Measurements from ENCODE around the gene RAD51AP1. TPM values are rescaled to one million over a fixed set of nuclear protein-coding genes. Genes with fewer than 3 reads are reported as not detected.

Gene RAD51AP1
- polyA plus RNA-seq, 1 of the 3 experiments (the other 2 are of a cell fraction) = 6.0 TPM

- Histone ChIP-seq H3K9me2 (no peaks in the 10 kb centered on the region), H4K20me1 (ENCODE audit: insufficient read depth) (no peaks in the 10 kb centered on the region), H3K79me2 (ENCODE audit: insufficient read depth) (no peaks in the 10 kb centered on the region), H3K4me3 (ENCODE audit: low read depth in 2 of 2, low read length in 1 of 2) (no peak overlapping the region), H3F3A (replicated peaks; ENCODE audit: insufficient read depth) (no peaks in the 10 kb centered on the region), H3K36me3 (replicated peaks in 1 of 2; ENCODE audit: control insufficient read depth in 1 of 2, insufficient read depth in 2 of 2, low read length in 1 of 2) (no peaks in the 10 kb centered on the region), H3K4me2 (no peak overlapping the region), H2AFZ (ENCODE audit: low read depth) (no peak overlapping the region), H3K4me1 (ENCODE audit: control insufficient read depth in 1 of 2, insufficient read depth in 2 of 2, low read depth in 1 of 2, low read length in 1 of 2) (no peaks in the 10 kb centered on the region), H3K27me3 (ENCODE audit: insufficient read depth) (peaks cover 29% of the 10 kb centered on the region; the same call in 1 of the 2 replicates), H3K9ac (no peak overlapping the region), H3K27ac (ENCODE audit: low read depth in 2 of 2, low read length in 1 of 2) (no peak overlapping the region), H3K9me3 (no peaks in the 10 kb centered on the region)
- ChIA-PET CTCF (interaction anchor here (0.6 to 2.9 kb wide), 11 partner anchors 10 to 273 kb away, joined by 3 to 21 read pairs (median 5); no protein-coding TSS in a partner anchor), POLR2A (no interaction called here)
- WGBS (ENCODE audit: low lambda C conversion rate) = 9% methylated on average over 8 of the region's 8 CpGs
- DNase-seq = peak; percentile 54
- TF ChIP-seq SMC3 (IDR thresholded peaks at IDR 0.05; ENCODE audit: low read depth, low read length) (peak; percentile 30; the same call in 1 of the 2 replicates), RAD21 (IDR thresholded peaks at IDR 0.05; ENCODE audit: low read length) (peak; percentile 76), CTCF (IDR thresholded peaks at IDR 0.05) (peak; percentile 37; the same call in 1 of the 2 replicates), YY1 (IDR thresholded peaks at IDR 0.05; ENCODE audit: low read depth) (no peak)
These were observed 40.8 kb downstream of the RAD51AP1 start for GRCh38 chr12:4579305-4580102.

DNA sequence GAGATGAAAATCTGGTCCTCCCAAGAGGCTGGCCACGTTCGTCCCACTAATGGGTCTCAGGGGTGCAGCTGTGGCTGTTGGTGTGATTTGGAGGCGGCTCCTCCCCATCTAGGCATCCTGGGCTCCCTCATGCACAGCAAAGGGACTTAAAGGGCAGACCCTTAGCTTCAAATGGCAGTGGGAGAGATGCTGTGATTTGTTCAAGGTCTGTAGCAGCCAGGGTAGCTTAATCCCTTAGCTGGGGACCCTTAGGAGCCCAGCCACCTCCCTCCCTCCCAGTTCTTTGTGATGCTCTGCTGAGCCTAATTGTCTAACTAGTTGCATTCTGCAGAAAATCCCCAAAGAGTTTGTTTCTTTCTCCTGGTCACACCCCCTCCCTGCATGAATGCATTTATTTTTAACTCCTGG, 41.6 kb downstream of the RAD51AP1 start:
- H3K4me2 ChIP-seq = no peak overlapping the region
- no peaks in the 10 kb centered on the region for H4K20me1 ChIP-seq (ENCODE audit: insufficient read depth)
- no peak overlapping the region for H3K27ac ChIP-seq (ENCODE audit: low read depth in 2 of 2, low read length in 1 of 2)
- WGBS (ENCODE audit: low lambda C conversion rate) = 27% methylated on average over 3 of the region's 3 CpGs
- no peaks in the 10 kb centered on the region for H3K9me2 ChIP-seq
- no peak overlapping the region for H3K4me3 ChIP-seq (ENCODE audit: low read depth in 2 of 2, low read length in 1 of 2)
- H3K9me3 ChIP-seq = no peaks in the 10 kb centered on the region
- DNase-seq = no peak
- H2AFZ ChIP-seq (ENCODE audit: low read depth) = no peak overlapping the region
- ChIA-PET POLR2A (no interaction called here), CTCF (interaction anchor here (0.8 to 2.9 kb wide), 10 partner anchors 9 to 182 kb away, joined by 3 to 21 read pairs (median 6); no protein-coding TSS in a partner anchor)
- H3F3A ChIP-seq (replicated peaks; ENCODE audit: insufficient read depth) = no peaks in the 10 kb centered on the region
- no peak for TF ChIP-seq TAF1 (IDR thresholded peaks at IDR 0.05; ENCODE audit: borderline replicate concordance, low read depth, low read length)
- no peak for TF ChIP-seq RXRA (IDR thresholded peaks at IDR 0.05; ENCODE audit: borderline replicate concordance, low read depth)
- no peak for TF ChIP-seq ELF1 (IDR thresholded peaks at IDR 0.05)
- TF ChIP-seq SMC3 (IDR thresholded peaks at IDR 0.05; ENCODE audit: low read depth, low read length) = no peak
- TF ChIP-seq CHD2 (IDR thresholded peaks at IDR 0.05; ENCODE audit: low read length, partially characterized antibody) = no peak
- TF ChIP-seq, protein P1, sequence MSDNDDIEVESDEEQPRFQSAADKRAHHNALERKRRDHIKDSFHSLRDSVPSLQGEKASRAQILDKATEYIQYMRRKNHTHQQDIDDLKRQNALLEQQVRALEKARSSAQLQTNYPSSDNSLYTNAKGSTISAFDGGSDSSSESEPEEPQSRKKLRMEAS (IDR thresholded peaks at IDR 0.05; ENCODE audit: low read depth) = no peak
- no peak for TF ChIP-seq POLR2AphosphoS5 (IDR thresholded peaks at IDR 0.05; ENCODE audit: low read depth, low read length)
- TF ChIP-seq FOSL2 (IDR thresholded peaks at IDR 0.05; ENCODE audit: borderline replicate concordance, low read depth) = no peak
- no peak for TF ChIP-seq GATA2 (CRISPR knock-in tag; IDR thresholded peaks at IDR 0.05)
- no peak for TF ChIP-seq MXI1 (IDR thresholded peaks at IDR 0.05; ENCODE audit: low read depth, low read length)
- no peak for TF ChIP-seq EP300 (IDR thresholded peaks at IDR 0.05; ENCODE audit: borderline replicate concordance in 1 of 2, low read depth in 1 of 2, low read length in 1 of 2)
- TF ChIP-seq PBX3 (IDR thresholded peaks at IDR 0.05) = no peak
- TF ChIP-seq, protein P2, sequence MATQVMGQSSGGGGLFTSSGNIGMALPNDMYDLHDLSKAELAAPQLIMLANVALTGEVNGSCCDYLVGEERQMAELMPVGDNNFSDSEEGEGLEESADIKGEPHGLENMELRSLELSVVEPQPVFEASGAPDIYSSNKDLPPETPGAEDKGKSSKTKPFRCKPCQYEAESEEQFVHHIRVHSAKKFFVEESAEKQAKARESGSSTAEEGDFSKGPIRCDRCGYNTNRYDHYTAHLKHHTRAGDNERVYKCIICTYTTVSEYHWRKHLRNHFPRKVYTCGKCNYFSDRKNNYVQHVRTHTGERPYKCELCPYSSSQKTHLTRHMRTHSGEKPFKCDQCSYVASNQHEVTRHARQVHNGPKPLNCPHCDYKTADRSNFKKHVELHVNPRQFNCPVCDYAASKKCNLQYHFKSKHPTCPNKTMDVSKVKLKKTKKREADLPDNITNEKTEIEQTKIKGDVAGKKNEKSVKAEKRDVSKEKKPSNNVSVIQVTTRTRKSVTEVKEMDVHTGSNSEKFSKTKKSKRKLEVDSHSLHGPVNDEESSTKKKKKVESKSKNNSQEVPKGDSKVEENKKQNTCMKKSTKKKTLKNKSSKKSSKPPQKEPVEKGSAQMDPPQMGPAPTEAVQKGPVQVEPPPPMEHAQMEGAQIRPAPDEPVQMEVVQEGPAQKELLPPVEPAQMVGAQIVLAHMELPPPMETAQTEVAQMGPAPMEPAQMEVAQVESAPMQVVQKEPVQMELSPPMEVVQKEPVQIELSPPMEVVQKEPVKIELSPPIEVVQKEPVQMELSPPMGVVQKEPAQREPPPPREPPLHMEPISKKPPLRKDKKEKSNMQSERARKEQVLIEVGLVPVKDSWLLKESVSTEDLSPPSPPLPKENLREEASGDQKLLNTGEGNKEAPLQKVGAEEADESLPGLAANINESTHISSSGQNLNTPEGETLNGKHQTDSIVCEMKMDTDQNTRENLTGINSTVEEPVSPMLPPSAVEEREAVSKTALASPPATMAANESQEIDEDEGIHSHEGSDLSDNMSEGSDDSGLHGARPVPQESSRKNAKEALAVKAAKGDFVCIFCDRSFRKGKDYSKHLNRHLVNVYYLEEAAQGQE (IDR thresholded peaks at IDR 0.05; ENCODE audit: low read depth, low read length) = no peak
- no peak for TF ChIP-seq TEAD4 (IDR thresholded peaks at IDR 0.05; ENCODE audit: borderline replicate concordance, insufficient read depth)
- no peaks in the 10 kb centered on the region for H3K36me3 ChIP-seq (replicated peaks in 1 of 2; ENCODE audit: control insufficient read depth in 1 of 2, insufficient read depth in 2 of 2, low read length in 1 of 2)
- H3K79me2 ChIP-seq (ENCODE audit: insufficient read depth) = no peaks in the 10 kb centered on the region
- peaks cover 29% of the 10 kb centered on the region; the same call in 1 of the 2 replicates for H3K27me3 ChIP-seq (ENCODE audit: insufficient read depth)
- H3K4me1 ChIP-seq (ENCODE audit: control insufficient read depth in 1 of 2, insufficient read depth in 2 of 2, low read depth in 1 of 2, low read length in 1 of 2) = no peaks in the 10 kb centered on the region
- H3K9ac ChIP-seq = no peak overlapping the region

Measured in SK-N-SH (cell line).